Measurements from ENCODE around the gene GRIP2.

GRIP2 gene

DNA sequence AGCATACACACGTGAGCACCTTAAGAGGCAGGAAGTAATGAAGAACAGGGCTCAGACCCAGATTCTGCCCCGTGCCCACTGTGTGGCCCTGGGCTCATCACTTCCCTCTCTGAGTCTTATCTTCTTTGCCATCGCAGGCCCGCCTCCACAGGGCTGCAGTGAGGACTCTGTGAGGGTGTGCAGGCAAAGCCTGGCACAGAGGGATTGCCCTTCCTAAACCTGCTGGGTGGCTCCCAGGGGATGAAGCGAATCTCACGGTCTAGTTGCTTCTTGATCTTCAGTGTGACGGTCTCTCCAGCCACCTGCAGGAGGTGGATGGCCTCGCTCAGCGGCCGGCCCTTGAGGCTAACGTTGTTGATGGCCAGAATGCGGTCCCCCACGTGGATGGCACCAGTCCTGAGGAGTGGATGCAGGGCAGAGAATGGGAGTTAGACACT lies 32.8 kb downstream of the GRIP2 start:
- Histone ChIP-seq H3K79me1 (replicated peaks; ENCODE audit: low read length, poor library complexity, severe bottlenecking) (no peaks in the 10 kb centered on the region), H3K4ac (ENCODE audit: low read depth in 1 of 2, low read length in 2 of 2) (no peak overlapping the region), H3K4me1 (ENCODE audit: control insufficient read depth, insufficient read depth, low read depth, low read length) (peaks cover 5% of the 10 kb centered on the region), H4K91ac (ENCODE audit: low read length) (no peak overlapping the region), H3K9ac (ENCODE audit: low read length) (no peak overlapping the region), H3K27me3 (ENCODE audit: control insufficient read depth in 1 of 2, insufficient read depth in 1 of 2, low read length in 2 of 2) (peaks cover 11 to 34% of the 10 kb centered on the region in 2 experiments), H2BK15ac (ENCODE audit: low read depth, poor library complexity, severe bottlenecking) (no peak overlapping the region), H4K8ac (ENCODE audit: low read length) (no peak overlapping the region), H3K4me3 (ENCODE audit: insufficient read depth in 1 of 2, low read depth in 1 of 2, low read length in 2 of 2) (no peak overlapping the region), H3K27ac (ENCODE audit: low read length, poor library complexity, severe bottlenecking) (no peak overlapping the region), H3K36me3 (ENCODE audit: control insufficient read depth in 1 of 2, insufficient read depth in 2 of 2, low read depth in 1 of 2, low read length in 2 of 2) (no peaks in the 10 kb centered on the region), H2AK5ac (ENCODE audit: low read length, severe bottlenecking) (no peak overlapping the region), H3K23ac (ENCODE audit: low read length in 2 of 2) (no peak overlapping the region), H2BK120ac (ENCODE audit: low read depth, low read length) (no peak overlapping the region), H2BK12ac (ENCODE audit: low read length in 2 of 2) (no peak overlapping the region), H2BK5ac (ENCODE audit: low read depth, low read length, poor library complexity, severe bottlenecking) (no peak overlapping the region), H3K4me2 (ENCODE audit: low read length, poor library complexity, severe bottlenecking) (no peak overlapping the region), H2AFZ (ENCODE audit: low read depth, low read length) (no peak overlapping the region), H3K9me3 (ENCODE audit: control insufficient read depth, low read length) (peaks cover 9% of the 10 kb centered on the region), H3K18ac (ENCODE audit: low read depth in 1 of 2, low read length in 2 of 2) (no peak overlapping the region), H3K14ac (ENCODE audit: low read length in 2 of 2) (no peak overlapping the region)
- WGBS = 79% methylated on average over 13 of the region's 13 CpGs
- DNase-seq = no peak

DNA sequence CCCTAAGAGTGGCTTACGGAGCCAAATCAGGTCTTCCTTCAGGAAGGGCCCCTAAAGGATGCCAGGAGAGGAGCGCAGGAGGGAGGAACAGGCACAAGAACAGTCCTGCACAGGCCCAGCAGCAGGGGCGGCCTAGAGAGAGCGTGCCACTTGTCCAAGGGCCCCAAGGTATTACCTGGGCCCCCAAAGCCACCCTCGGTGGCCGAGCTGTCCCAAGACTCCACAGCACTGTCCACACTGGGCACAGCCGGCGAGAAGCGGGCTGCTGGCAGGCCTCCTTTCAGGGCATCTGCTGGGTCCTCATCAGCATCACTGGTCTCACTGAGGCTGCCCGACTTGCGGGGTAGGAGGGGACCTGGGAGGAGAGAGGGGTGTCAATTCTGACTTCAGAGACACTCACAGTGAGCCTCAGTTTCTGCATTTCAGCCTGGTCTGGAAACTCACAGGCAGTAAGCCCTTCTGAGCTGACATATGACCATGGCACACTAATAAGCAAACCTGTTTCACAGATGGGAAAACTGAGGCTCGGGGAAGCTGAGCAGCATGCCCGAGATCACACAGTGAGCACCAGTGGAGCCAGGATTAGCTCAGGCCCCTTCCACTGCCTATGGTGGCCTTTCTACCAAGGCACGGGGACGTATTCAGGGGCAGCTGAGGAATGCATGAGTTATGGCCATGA lies 33.4 kb downstream of the GRIP2 start:
- no peak overlapping the region for H3K27ac ChIP-seq (ENCODE audit: low read length, poor library complexity, severe bottlenecking)
- no peaks in the 10 kb centered on the region for H3K79me1 ChIP-seq (replicated peaks; ENCODE audit: low read length, poor library complexity, severe bottlenecking)
- WGBS = 94% methylated on average over 15 of the region's 15 CpGs
- no peak overlapping the region for H3K14ac ChIP-seq (ENCODE audit: low read length in 2 of 2)
- no peak overlapping the region for H3K4me3 ChIP-seq (ENCODE audit: insufficient read depth in 1 of 2, low read depth in 1 of 2, low read length in 2 of 2)
- H2BK5ac ChIP-seq (ENCODE audit: low read depth, low read length, poor library complexity, severe bottlenecking) = no peak overlapping the region
- no peak overlapping the region for H3K4me2 ChIP-seq (ENCODE audit: low read length, poor library complexity, severe bottlenecking)
- no peak overlapping the region for H3K23ac ChIP-seq (ENCODE audit: low read length in 2 of 2)
- H3K36me3 ChIP-seq (ENCODE audit: control insufficient read depth in 1 of 2, insufficient read depth in 2 of 2, low read depth in 1 of 2, low read length in 2 of 2) = no peaks in the 10 kb centered on the region
- H4K8ac ChIP-seq (ENCODE audit: low read length) = no peak overlapping the region
- peaks cover 11 to 34% of the 10 kb centered on the region in 2 experiments for H3K27me3 ChIP-seq (ENCODE audit: control insufficient read depth in 1 of 2, insufficient read depth in 1 of 2, low read length in 2 of 2)
- H2BK120ac ChIP-seq (ENCODE audit: low read depth, low read length) = no peak overlapping the region
- H2BK12ac ChIP-seq (ENCODE audit: low read length in 2 of 2) = no peak overlapping the region
- no peak overlapping the region for H3K4ac ChIP-seq (ENCODE audit: low read depth in 1 of 2, low read length in 2 of 2)
- no peak overlapping the region for H2AK5ac ChIP-seq (ENCODE audit: low read length, severe bottlenecking)
- H2BK15ac ChIP-seq (ENCODE audit: low read depth, poor library complexity, severe bottlenecking) = no peak overlapping the region
- peaks cover 5% of the 10 kb centered on the region for H3K4me1 ChIP-seq (ENCODE audit: control insufficient read depth, insufficient read depth, low read depth, low read length)
- no peak overlapping the region for H3K18ac ChIP-seq (ENCODE audit: low read depth in 1 of 2, low read length in 2 of 2)
- H2AFZ ChIP-seq (ENCODE audit: low read depth, low read length) = no peak overlapping the region
- H4K91ac ChIP-seq (ENCODE audit: low read length) = no peak overlapping the region
- no peak for DNase-seq
- no peak overlapping the region for H3K9ac ChIP-seq (ENCODE audit: low read length)
- peaks cover 13% of the 10 kb centered on the region for H3K9me3 ChIP-seq (ENCODE audit: control insufficient read depth, low read length)

DNA sequence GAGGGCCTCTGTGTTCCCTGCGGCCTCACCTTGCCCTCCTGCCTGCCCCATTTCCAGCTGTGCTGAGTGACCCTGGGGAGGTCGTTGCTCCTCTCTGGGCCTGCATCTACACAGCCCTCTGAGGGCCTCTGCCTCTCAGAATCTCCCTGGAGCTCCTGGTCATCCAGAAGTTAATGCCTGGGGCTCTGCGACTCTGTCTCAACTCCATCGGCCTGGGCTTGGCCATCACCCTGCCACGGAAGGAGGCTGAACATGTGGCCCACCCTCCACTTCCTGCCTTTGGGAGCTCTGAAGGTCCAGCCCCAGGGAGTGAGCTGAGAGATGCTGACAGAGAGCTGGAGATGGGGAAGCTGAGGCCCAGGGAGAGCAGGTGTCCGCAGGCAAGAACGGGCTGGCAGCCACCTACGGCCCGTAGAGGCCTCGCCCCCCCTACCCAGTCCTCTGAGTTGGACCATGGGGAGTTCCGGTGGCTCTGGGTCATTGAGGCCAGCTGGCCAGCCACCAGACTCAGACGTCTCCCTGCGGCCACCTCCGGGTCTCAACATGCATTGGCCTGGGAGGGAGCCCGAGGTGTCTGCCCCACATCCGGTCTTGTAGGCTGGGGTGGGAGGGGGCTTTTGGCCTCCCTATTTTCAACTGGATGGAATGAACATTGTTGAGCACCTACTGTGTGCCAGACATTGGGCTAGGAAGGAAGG lies 34.2 kb downstream of the GRIP2 start:
- Histone ChIP-seq H2BK12ac (ENCODE audit: low read length in 2 of 2) (no peak overlapping the region), H2BK15ac (ENCODE audit: low read depth, poor library complexity, severe bottlenecking) (no peak overlapping the region), H4K8ac (ENCODE audit: low read length) (no peak overlapping the region), H4K91ac (ENCODE audit: low read length) (no peak overlapping the region), H2BK120ac (ENCODE audit: low read depth, low read length) (no peak overlapping the region), H3K9ac (ENCODE audit: low read length) (no peak overlapping the region), H3K36me3 (ENCODE audit: control insufficient read depth in 1 of 2, insufficient read depth in 2 of 2, low read depth in 1 of 2, low read length in 2 of 2) (no peaks in the 10 kb centered on the region), H3K23ac (ENCODE audit: low read length in 2 of 2) (no peak overlapping the region), H3K9me3 (ENCODE audit: control insufficient read depth, low read length) (peaks cover 15% of the 10 kb centered on the region), H2AFZ (ENCODE audit: low read depth, low read length) (no peak overlapping the region), H3K4ac (ENCODE audit: low read depth in 1 of 2, low read length in 2 of 2) (no peak overlapping the region), H3K79me1 (replicated peaks; ENCODE audit: low read length, poor library complexity, severe bottlenecking) (no peaks in the 10 kb centered on the region), H3K18ac (ENCODE audit: low read depth in 1 of 2, low read length in 2 of 2) (no peak overlapping the region), H2BK5ac (ENCODE audit: low read depth, low read length, poor library complexity, severe bottlenecking) (no peak overlapping the region), H3K4me1 (ENCODE audit: control insufficient read depth, insufficient read depth, low read depth, low read length) (peaks cover 5% of the 10 kb centered on the region), H3K4me3 (ENCODE audit: insufficient read depth in 1 of 2, low read depth in 1 of 2, low read length in 2 of 2) (no peak overlapping the region), H3K4me2 (ENCODE audit: low read length, poor library complexity, severe bottlenecking) (no peak overlapping the region), H3K14ac (ENCODE audit: low read length in 2 of 2) (no peak overlapping the region), H2AK5ac (ENCODE audit: low read length, severe bottlenecking) (no peak overlapping the region), H3K27me3 (ENCODE audit: control insufficient read depth in 1 of 2, insufficient read depth in 1 of 2, low read length in 2 of 2) (peaks cover 8 to 30% of the 10 kb centered on the region in 2 experiments), H3K27ac (ENCODE audit: low read length, poor library complexity, severe bottlenecking) (no peak overlapping the region)
- 87% methylated on average over 16 of the region's 16 CpGs for WGBS
- no peak for DNase-seq

DNA sequence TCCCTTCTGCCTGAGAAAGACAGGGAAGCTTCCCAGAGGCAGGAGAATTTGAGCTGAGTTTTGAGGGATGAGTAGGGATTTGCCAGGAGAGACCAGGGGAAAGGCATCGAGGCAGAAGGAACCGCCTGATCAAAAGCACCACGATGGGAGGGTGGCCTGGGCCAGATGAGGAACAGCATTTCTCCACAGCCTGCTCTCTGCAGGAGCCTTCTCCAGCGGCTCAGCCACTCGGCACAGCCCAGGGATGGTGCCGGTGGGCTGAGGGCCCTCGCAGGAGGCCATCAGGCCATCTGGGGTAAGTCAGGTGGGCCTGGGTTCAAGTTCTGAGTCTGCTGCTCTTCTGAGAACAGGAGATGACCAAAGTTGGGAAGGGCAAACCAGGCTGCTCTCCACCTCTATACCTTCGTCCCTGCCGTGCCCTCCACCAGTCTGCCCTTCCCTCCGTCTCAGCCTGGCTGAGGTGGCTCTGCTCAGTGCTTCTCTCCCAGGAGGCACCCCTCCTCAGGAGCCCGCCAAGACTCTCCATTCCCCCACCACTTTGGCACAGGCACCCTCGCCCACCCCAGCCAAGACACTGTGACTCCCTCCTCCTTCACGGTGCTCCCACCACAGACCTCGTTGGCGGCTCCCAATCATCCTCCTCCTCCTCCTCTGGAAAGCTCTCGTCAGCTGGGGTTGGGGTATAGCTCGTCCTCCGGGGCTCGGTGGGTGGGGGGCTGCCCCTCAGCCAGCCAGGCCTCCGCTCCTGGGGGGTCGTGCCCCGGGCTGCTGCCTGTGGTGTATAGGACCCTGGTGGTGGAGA lies 34.9 kb downstream of the GRIP2 start:
- no peak overlapping the region for H2AK5ac ChIP-seq (ENCODE audit: low read length, severe bottlenecking)
- no peak overlapping the region for H3K23ac ChIP-seq (ENCODE audit: low read length in 2 of 2)
- H3K9me3 ChIP-seq (ENCODE audit: control insufficient read depth, low read length) = peaks cover 17% of the 10 kb centered on the region
- peaks cover 6 to 27% of the 10 kb centered on the region in 2 experiments for H3K27me3 ChIP-seq (ENCODE audit: control insufficient read depth in 1 of 2, insufficient read depth in 1 of 2, low read length in 2 of 2)
- no peak overlapping the region for H3K9ac ChIP-seq (ENCODE audit: low read length)
- H3K27ac ChIP-seq (ENCODE audit: low read length, poor library complexity, severe bottlenecking) = no peak overlapping the region
- no peak overlapping the region for H2BK12ac ChIP-seq (ENCODE audit: low read length in 2 of 2)
- no peak overlapping the region for H2AFZ ChIP-seq (ENCODE audit: low read depth, low read length)
- H3K4me1 ChIP-seq (ENCODE audit: control insufficient read depth, insufficient read depth, low read depth, low read length) = peaks cover 5% of the 10 kb centered on the region
- H3K4ac ChIP-seq (ENCODE audit: low read depth in 1 of 2, low read length in 2 of 2) = no peak overlapping the region
- H2BK120ac ChIP-seq (ENCODE audit: low read depth, low read length) = no peak overlapping the region
- no peak overlapping the region for H2BK5ac ChIP-seq (ENCODE audit: low read depth, low read length, poor library complexity, severe bottlenecking)
- no peak overlapping the region for H3K4me2 ChIP-seq (ENCODE audit: low read length, poor library complexity, severe bottlenecking)
- no peaks in the 10 kb centered on the region for H3K79me1 ChIP-seq (replicated peaks; ENCODE audit: low read length, poor library complexity, severe bottlenecking)
- no peak for DNase-seq
- H3K36me3 ChIP-seq (ENCODE audit: control insufficient read depth in 1 of 2, insufficient read depth in 2 of 2, low read depth in 1 of 2, low read length in 2 of 2) = no peaks in the 10 kb centered on the region
- 84% methylated on average over 17 of the region's 22 CpGs for WGBS
- no peak overlapping the region for H3K18ac ChIP-seq (ENCODE audit: low read depth in 1 of 2, low read length in 2 of 2)
- H4K8ac ChIP-seq (ENCODE audit: low read length) = no peak overlapping the region
- no peak overlapping the region for H3K4me3 ChIP-seq (ENCODE audit: insufficient read depth in 1 of 2, low read depth in 1 of 2, low read length in 2 of 2)
- H4K91ac ChIP-seq (ENCODE audit: low read length) = no peak overlapping the region
- H2BK15ac ChIP-seq (ENCODE audit: low read depth, poor library complexity, severe bottlenecking) = no peak overlapping the region
- no peak overlapping the region for H3K14ac ChIP-seq (ENCODE audit: low read length in 2 of 2)

Measured in mesenchymal stem cell (in vitro differentiated cells and primary cell).